Fibroblast of upper back skin (primary cell): Measurements from ENCODE around the gene PIPOX.
"Not testable (repeated sequence)": the region's sequence is repeated elsewhere in the genome, so short reads cannot be mapped to it uniquely, and the experiment has no call there.

ENCODE experiments used
- DNase-seq: peaks from one replicate; pipeline ENCODE4 v3.0.0-alpha.2; 2013

The PIPOX gene

DNA sequence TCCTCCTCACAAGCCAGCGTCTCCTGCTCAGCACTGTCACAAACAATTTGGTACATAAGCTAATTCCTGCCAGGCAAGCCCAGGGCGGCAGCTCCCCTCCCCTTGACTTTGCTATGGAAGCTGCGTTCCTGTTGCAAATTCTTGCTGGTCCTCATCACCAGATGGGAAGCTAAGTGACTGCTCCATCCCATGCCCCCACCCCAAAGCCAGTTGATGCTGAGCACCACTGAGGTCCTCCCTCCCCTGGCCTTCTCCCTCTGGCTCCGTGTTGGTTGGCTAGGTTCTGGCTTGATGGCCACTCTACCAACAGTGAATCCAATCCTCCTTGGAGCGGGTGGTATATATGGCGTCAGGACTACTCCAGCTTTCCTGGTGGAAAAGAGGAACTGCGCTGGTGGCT is 34.4 kb downstream of the PIPOX start:
- no peak for DNase-seq

GRCh38 chr17:29078183-29079045 is 35.5 kb downstream of the PIPOX start:
- no peak for DNase-seq

DNA sequence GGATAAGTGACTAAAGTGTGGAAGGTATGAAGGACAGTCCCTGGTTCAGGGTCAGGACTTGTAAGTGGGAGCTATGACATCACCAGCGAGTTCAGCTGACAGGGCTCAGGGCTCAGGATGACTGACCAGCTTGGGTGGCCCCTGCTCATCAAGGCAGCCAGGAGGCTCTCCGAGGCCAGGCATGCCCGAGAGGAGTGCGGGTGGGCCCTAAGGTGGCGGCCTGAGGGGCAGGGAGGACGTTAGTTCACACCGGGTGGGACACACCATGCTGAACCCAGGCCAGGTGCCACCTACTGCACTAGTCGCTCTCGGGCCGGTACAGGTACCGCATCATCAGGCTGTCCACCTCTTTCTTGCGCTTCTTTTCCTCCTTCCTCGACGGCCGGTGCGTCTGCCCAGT is 36.5 kb downstream of the PIPOX start:
- no peak for DNase-seq

DNA sequence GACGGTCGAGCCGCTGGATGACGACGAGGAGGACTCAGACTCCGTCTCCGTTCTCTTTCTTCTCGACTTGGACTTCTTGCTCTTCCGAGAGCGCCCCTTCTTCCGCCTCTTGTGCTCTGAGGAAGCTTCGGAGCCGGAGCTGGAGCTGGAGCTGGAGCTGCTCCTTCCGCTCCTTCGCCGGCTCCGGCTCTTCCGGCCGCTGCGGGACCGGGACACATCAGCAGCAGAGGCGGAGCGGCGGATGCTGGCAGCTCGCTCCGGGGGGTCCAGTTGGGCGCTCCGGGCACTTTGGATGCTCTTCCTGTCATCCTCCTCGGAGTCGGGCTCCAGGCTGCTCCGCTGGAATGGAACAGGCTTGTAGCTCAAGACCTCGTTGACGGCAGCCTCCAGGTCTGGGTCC is 36.9 kb downstream of the PIPOX start:
- DNase-seq, result no peak

GRCh38 chr17:29080323-29080722 is 37.4 kb downstream of the PIPOX start:
- DNase-seq, result no peak

GRCh38 chr17:29080965-29081364 is 38.0 kb downstream of the PIPOX start:
- no peak for DNase-seq

DNA sequence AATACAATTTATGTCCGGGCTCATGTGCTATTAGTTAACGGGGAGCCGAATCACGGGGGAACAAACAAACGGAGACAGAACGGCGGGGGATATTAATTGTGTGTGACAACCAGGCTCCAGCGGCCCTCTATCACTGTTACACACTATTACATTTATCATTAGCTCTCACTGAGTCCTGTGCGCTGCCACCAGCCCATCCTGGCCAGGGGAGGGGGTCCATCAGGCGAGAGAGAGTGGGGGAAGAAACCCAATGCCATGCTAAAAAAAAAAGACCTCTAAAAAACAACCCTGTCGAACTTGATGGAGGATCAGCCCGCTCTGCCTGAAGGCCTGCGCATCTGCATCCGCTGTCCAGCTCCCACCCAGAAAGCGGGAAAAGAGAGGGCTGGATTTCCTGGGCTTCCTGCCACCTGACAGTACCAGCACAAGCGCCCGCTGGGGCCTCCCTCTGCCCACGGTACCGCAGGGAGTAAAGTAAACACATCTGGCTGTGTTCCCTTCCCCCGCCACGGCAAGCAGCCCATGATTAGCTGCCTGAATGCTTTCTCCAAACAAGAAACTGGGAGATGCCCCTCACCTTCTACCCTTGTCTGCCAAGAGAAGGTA is 41.7 kb downstream of the PIPOX start:
- DNase-seq, result no peak

DNA sequence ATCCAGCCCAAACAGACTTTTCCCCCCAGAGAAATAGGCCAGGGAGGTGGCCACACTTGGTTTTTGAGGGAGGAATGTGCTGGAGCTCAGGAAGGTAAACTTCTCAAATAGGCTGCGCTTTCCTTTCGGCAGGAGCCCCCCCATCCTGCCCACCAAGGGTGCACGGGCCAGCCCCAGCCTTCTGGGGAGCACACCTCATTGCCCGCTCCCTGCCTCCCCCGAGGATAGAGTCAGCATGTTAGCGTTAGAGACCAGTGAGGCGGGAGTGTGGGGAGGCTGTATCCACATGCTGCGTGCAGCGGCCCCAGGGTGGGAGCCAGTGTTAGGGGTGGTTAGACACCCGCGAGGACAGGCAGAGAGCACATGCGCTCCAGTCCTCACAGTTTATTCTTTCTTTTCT is 42.3 kb downstream of the PIPOX start:
- no peak for DNase-seq

DNA sequence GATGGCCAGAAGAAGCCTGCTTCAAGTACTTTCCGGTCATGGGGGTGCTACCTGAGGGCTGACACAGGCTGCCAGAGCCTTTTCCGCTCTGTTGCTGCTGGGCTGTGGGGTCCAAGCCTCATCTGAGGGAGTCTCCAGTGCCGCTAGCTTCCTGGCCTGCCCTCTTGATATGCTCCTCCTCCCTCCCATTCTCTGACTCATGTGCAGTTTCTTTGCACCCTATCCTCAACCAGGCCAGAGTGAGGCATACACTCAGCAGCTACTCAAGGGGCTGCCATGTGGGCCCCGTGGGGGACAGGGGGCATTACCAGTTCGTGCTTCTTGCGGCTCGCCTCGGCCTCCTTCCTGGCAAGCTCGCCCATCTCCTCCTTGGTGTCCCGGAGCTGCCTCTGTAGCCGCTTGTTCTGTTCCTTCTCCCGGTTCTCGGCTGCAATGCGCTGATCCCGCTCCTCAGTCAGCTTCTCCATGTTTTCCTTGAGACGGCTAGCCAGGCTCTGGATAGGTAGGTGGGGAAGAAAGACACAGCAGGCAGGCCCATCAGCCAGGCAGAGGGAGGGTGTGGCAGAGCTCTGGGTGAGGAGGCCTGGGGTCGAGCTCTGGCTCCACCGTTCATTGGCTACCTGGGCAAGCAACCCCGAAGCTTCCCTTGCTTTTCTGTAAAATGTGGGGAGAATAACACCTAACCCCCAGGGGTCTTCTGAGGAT is 43.8 kb downstream of the PIPOX start:
- no peak for DNase-seq

DNA sequence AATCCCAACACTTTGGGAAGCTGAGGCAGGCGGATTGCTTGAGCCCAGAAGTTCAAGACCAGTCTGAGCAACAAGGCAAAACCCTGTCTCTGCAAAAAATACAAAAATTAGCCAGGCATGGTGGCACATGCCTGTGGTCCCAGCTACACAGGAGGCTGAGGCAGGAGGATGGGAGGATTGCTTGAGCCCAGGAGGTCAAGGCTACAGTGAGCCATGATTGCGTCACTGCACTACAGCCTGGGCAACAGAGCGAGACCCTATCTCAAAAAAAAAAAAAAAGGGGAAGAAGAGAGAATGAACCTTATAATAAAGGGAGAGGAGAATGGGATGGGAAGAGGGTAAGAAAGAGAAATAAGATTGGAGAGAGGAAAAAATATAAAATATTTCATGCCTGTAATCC is 45.8 kb downstream of the PIPOX start:
- not testable (repeated sequence) for DNase-seq

DNA sequence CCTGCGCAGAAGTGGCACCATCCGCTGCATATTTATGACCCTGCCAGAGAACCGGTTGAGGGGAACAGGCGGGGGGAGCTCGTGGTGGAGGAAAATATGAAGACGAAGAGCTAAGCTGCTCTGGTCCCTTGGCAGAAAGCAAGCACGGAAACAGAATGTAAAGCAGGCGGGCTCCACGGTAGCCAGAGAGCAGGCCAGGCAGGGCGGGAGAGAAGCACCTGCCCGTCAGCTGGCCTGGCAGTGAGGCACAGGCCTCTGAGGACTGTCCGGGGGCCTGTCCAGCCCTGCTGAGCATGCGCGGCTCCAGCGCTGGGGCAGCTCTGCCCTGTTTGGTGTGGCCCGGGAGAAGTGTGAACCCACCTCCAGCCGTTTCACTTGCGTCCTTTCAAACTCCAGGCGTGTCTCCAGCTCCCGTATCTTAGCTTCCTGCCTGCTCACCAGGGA is 46.7 kb downstream of the PIPOX start:
- no peak for DNase-seq

GRCh38 chr17:29090108-29090507 is 47.2 kb downstream of the PIPOX start:
- no peak for DNase-seq

- no peak for DNase-seq
Measured at GRCh38 chr17:29090750-29091605, 48.0 kb downstream of the PIPOX start.

GRCh38 chr17:29091606-29092289 is 48.8 kb downstream of the PIPOX start:
- DNase-seq, result no peak

DNA sequence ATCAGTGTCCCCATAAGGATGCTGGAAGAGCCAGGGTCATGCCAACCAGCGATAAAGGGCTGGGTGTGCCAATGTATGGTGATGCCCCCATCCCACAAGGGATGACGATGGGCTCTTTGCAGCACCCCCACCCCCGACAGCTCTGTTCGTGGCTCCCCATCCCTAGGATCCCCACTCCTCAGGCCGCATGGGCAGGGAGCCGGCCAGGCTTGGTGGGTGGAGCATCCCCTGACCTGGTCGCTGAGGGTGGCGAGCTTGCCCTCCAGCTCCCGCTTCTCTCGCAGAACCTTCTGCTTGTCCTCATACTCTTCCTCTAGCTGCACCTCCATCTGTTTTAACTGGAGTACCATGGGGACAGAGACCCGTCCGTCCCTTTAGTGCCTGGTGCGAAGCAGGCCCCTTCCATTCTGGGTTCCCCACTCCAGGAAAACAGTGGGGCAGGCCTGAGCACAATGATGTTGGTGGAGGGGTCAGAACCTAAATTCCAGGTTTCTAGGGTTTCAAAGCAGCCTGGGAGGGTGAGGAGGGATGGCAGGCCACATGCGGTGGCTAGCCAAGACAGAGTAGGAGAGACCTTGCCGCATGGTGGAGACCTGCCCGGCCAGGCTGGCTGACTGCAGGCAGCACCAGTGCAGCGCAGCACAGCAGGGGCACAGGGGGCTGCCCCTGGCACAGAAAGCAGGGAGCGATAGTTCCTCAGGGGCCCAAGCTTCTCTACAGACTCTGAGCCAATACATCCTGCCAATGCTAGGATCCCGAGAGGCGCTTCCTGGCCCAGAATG is 50.3 kb downstream of the PIPOX start:
- no peak for DNase-seq

- no peak for DNase-seq
Measured at GRCh38 chr17:29094101-29094708, 51.3 kb downstream of the PIPOX start.

DNA sequence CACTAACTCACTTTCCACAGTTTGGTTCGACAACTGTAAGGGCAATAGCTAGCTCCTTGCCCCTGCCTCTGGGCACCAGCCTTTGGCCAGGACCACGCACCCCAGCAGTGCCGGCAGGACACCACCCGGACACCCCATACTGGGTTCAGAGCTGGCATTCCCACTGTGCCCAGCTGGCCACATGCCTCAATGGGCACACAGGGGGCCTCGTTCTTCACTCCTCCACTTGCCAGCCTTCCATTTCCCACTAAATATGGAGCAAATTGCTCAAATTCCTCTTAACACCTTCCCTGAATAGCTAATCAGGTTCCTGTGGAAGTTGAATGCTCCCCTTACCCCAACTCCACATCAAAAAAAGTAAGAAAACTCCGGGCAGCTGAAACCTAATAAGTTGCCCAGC is 52.5 kb downstream of the PIPOX start:
- no peak for DNase-seq

GRCh38 chr17:29096094-29096493 is 53.2 kb downstream of the PIPOX start:
- DNase-seq, result no peak

- no peak for DNase-seq
Measured at GRCh38 chr17:29099527-29099926, 56.6 kb downstream of the PIPOX start.

- no peak for DNase-seq
Measured at GRCh38 chr17:29100296-29100695, 57.4 kb downstream of the PIPOX start.

- DNase-seq, result no peak
Measured at GRCh38 chr17:29102046-29102445, 59.1 kb downstream of the PIPOX start.
